ENCODE results near the gene OR10A4.

- TF ChIP-seq HMG20B (CRISPR knock-in tag; conservative IDR thresholded peaks at IDR 0.05) (no peak), MNT (IDR thresholded peaks at IDR 0.05) (no peak), BHLHE40 (IDR thresholded peaks at IDR 0.05; ENCODE audit: low read length) (no peak), TCF7 (IDR thresholded peaks at IDR 0.05; ENCODE audit: low read depth) (no peak)
Measured at GRCh38 chr11:6843670-6844069, 32.8 kb upstream of the OR10A4 start.

All from HepG2 (cell line).